SK-N-DZ (cell line): Measurements from ENCODE around the gene RHEB.
"Not testable (repeated sequence)": the region's sequence is repeated elsewhere in the genome, so short reads cannot be mapped to it uniquely, and the experiment has no call there.

ENCODE experiments used
- DNase-seq: peaks from one replicate; pipeline ENCODE4 v3.0.0-alpha.2; 2015; ENCODE audit warnings: low spot score

Gene RHEB

DNA sequence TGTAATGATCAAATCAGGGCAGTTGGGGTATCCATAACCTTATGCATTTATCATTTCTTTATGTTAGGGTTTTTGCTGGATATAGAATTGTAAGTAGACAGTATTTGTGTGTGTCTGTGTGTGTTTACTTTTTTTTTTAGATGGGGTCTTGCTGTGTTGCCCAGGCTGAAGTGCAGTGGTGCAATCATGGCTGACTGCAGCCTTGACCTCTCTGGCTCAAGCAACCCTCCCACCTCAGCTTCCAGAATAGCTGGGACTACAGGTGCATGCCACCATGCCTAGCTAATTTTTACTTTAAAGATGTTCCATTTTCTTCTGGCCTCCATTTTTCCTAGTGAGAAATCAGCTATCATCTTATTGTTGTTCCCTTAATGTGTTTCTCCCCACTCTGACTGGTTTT, 10.1 kb upstream of the RHEB start:
- no peak for DNase-seq

GRCh38 chr7:151524845-151525244, 5.2 kb upstream of the RHEB start:
- no peak for DNase-seq

GRCh38 chr7:151524331-151524730, 4.6 kb upstream of the RHEB start:
- DNase-seq: no peak

- DNase-seq: no peak
Measured at GRCh38 chr7:151520419-151521261, 945 bp upstream of the RHEB start.

- not testable (repeated sequence) for DNase-seq
Measured at GRCh38 chr7:151518947-151519764, 539 bp downstream of the RHEB start.

- no peak for DNase-seq
Measured at GRCh38 chr7:151518105-151518946, 1.4 kb downstream of the RHEB start.

- DNase-seq: no peak
Measured at GRCh38 chr7:151517601-151518104, 2.0 kb downstream of the RHEB start.

GRCh38 chr7:151515276-151515565, 4.5 kb downstream of the RHEB start:
- no peak for DNase-seq

DNA sequence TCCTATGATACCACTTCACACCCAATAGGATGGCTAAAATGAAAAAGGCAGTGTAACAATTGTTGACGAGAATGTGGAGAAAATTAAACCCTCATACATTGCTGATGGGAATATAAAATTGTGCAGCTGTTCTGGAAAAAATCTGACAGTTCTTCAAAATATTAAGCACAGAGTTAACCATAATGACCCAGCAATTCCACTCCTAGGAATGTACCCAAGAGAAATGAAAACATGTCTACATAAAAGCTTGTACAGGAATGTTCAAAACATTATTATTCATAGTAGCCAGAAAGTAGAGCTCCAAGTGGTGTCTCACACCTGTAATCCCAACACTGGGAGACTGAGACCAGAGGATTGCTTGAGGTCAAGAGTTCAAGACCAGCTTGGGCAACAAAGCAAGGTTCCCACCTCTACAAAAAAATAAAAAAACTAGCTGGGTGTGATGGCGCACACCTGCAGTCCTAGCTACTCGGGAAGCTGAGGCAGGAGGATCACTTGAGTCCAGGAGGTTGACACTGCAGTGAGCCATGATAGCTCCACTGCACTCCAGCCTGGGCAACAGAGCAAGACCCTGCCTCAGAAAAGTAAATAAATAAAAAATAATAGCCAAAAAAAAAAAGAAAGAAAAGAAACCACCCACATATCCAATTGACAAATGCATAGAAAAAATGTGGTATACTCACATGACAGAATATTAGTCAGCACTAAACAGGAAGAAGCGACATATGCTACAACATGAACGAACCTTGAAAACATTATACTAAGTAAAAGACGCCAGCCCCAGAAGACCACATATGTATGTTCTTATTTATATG, 5.0 kb downstream of the RHEB start:
- DNase-seq: no peak

GRCh38 chr7:151513133-151513532, 6.6 kb downstream of the RHEB start:
- no peak for DNase-seq

DNA sequence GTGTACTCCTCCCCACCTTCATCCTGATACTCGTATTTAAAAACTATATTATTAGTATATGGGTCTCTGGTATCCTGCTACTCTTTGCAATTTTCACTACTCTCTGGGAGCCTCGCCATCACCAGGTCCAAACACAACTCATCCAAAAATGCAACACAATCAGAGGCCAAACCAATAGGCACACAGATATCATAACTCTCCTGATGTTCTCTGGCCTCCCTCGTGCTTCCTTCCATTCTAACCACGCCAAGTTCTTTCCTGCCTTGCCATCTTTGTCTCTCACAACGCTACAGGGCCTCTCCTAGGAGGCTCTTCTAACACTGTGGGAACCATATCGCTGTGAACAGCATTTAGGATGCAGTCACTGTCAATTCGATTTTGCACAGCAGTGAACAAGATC, 7.3 kb downstream of the RHEB start:
- DNase-seq: no peak

GRCh38 chr7:151511946-151512345, 7.7 kb downstream of the RHEB start:
- DNase-seq: no peak

DNA sequence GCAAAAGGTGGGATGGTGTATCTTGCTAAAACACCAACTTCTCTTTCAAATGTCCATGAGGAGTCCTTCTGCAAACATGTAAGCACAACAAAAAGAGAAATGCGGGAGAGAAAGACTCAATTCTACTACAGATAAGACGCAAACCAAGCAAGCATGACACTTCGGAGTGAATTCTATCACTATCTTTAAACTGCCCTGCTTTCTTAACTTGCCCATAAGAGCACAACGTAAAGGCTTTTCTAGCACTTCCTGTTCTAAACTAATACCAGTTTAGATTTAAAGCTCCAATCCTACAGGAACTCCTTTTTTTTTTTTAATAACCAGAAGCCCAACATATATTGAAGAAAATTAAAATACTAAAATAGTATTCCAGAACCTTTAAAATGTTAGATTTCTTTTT, 8.4 kb downstream of the RHEB start:
- DNase-seq: no peak

DNA sequence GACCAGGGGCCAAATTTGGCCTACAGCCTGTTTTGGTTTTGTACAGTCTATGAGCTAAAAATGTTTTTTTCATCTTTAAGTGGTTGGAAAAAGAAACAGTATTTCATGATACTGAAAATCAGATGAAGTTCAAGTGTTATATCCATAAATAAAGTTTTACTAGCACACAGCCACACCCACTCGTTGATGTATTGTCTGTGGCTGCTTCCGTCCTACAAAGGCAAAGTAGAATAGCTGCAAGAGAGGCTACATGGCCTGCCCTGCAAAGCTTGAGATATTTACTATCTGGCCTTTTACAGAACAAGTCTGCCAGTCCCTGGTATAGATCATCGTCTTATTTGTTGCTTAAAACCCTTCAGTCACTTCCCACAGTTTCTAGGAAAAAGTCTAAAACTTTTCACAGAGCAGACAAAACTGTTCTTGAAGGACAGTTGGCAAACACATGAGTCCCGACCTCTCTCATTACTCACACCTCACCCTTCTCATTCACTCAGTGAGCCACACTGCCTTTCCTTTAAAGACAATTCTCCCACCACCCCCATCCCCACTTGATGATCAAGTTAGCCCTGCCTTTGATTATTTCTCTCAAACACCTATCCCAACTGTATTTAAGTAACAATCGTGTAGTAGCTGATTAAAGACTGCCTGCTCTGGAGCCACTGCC, 9.9 kb downstream of the RHEB start:
- DNase-seq: no peak

- no peak for DNase-seq
Measured at GRCh38 chr7:151508991-151509390, 10.7 kb downstream of the RHEB start.

GRCh38 chr7:151507806-151508205, 11.9 kb downstream of the RHEB start:
- no peak for DNase-seq

GRCh38 chr7:151506901-151507382, 12.8 kb downstream of the RHEB start:
- DNase-seq: no peak

GRCh38 chr7:151505836-151506468, 13.7 kb downstream of the RHEB start:
- DNase-seq: no peak

GRCh38 chr7:151505433-151505832, 14.3 kb downstream of the RHEB start:
- no peak for DNase-seq
